ENCODE measurements around the gene SLC5A11. TPM values are rescaled to one million over a fixed set of nuclear protein-coding genes. Genes with fewer than 3 reads are reported as not detected.

Gene SLC5A11, protein sequence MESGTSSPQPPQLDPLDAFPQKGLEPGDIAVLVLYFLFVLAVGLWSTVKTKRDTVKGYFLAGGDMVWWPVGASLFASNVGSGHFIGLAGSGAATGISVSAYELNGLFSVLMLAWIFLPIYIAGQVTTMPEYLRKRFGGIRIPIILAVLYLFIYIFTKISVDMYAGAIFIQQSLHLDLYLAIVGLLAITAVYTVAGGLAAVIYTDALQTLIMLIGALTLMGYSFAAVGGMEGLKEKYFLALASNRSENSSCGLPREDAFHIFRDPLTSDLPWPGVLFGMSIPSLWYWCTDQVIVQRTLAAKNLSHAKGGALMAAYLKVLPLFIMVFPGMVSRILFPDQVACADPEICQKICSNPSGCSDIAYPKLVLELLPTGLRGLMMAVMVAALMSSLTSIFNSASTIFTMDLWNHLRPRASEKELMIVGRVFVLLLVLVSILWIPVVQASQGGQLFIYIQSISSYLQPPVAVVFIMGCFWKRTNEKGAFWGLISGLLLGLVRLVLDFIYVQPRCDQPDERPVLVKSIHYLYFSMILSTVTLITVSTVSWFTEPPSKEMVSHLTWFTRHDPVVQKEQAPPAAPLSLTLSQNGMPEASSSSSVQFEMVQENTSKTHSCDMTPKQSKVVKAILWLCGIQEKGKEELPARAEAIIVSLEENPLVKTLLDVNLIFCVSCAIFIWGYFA
- not detected for total RNA-seq

- no peak within 1 kb of the TSS for H3K27ac ChIP-seq
- TF ChIP-seq CTCF (IDR thresholded peaks at IDR 0.05) = no peak
- H3K27me3 ChIP-seq = no peaks in the 10 kb centered on the region
- DNase-seq (ENCODE audit: low spot score) = peak; percentile 53
- H3K36me3 ChIP-seq = no peaks in the 10 kb centered on the region
- no peaks in the 10 kb centered on the region for H3K4me1 ChIP-seq
- H3K4me3 ChIP-seq = no peak within 1 kb of the TSS
- no peaks in the 10 kb centered on the region for H3K9me3 ChIP-seq
These were observed at the start of gene SLC5A11 for GRCh38 chr16:24845726-24846547. Gene SLC5A11, plus strand, starts transcription at chr16:24845963. Its CDS starts 12,681 bp downstream, at chr16:24858644.

DNA sequence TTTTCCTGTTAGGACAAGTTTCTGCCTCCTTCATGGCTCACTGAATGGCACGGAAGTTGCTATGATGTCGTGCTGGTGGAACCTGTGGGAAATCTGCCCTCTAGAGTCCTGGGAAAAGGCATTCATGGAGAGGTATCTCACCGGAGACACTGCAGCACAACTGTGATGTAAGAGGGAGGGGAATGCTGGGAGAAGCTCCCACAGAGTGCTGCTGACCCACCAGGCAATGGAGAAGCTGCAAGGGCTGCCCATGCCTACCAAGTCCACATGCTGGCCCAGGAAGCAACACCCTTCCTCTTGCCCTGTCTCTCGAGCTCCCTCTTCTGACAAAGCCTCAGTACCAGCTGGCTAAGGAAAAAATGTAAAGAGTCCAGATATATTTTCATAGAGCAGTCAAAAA, 45.2 kb upstream of the SLC5A11 start:
- no peak for DNase-seq (ENCODE audit: low spot score)
- peak in 1 of 2 donors; percentile 17 for TF ChIP-seq CTCF (IDR thresholded peaks at IDR 0.05)
- peaks cover 100% of the 10 kb centered on the region for H3K36me3 ChIP-seq
- H3K27ac ChIP-seq = no peak overlapping the region
- H3K4me1 ChIP-seq = no peaks in the 10 kb centered on the region
- H3K4me3 ChIP-seq = no peak overlapping the region
- H3K9me3 ChIP-seq = no peaks in the 10 kb centered on the region
- no peaks in the 10 kb centered on the region for H3K27me3 ChIP-seq

DNA sequence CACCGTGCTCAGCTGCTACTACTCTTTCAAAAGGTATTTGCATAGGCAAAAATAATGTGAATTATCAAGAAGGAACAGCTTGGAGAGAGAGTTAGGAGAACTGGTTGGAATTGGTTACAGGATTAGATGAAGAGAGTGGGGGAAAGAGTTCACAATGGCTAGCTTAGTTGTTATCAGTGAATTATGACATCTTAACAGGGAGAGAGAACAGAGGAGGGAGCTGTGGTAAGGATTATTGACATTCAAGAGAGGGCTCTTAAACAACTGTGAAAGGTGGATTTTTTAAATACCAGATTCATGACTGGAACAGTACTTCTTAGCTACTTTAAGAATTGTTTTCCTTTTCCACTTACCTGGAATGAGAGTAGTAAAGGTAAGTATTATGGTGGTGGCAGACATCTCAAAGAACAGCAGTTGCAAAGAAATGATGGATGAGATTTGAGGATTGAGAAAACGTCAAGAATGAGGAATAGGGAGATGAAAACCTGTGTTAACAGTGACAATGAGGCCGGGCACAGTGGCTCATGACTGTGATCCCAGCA, 43.9 kb upstream of the SLC5A11 start:
- no peak for TF ChIP-seq CTCF (IDR thresholded peaks at IDR 0.05)
- Histone ChIP-seq H3K4me1 (no peaks in the 10 kb centered on the region), H3K36me3 (peaks cover 100% of the 10 kb centered on the region), H3K27me3 (no peaks in the 10 kb centered on the region), H3K9me3 (no peaks in the 10 kb centered on the region), H3K27ac (no peak overlapping the region), H3K4me3 (no peak overlapping the region)
- no peak for DNase-seq (ENCODE audit: low spot score)

DNA sequence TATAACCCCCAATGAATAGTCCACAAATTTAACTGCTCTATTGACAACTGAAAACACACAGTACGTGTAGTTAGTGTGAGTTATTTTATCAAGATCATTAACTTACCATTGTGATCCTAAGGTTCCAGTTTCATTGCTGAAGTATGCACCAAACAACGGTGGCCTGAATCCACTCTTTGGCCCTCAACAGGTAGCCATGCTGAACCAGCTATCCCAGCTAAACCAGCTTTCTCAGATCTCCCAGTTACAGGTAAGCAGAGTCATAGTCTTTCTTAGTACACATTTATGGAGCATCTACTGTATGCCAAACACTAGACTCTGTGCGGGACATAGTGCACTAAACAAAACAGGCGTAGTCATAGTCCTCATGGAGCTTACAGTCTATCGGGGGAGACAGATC, 40.3 kb upstream of the SLC5A11 start:
- no peak for DNase-seq (ENCODE audit: low spot score)
- no peak for TF ChIP-seq CTCF (IDR thresholded peaks at IDR 0.05)
- Histone ChIP-seq H3K27ac (no peak overlapping the region), H3K27me3 (no peaks in the 10 kb centered on the region), H3K4me1 (no peaks in the 10 kb centered on the region), H3K9me3 (no peaks in the 10 kb centered on the region), H3K4me3 (no peak overlapping the region), H3K36me3 (peaks cover 97% of the 10 kb centered on the region)

DNA sequence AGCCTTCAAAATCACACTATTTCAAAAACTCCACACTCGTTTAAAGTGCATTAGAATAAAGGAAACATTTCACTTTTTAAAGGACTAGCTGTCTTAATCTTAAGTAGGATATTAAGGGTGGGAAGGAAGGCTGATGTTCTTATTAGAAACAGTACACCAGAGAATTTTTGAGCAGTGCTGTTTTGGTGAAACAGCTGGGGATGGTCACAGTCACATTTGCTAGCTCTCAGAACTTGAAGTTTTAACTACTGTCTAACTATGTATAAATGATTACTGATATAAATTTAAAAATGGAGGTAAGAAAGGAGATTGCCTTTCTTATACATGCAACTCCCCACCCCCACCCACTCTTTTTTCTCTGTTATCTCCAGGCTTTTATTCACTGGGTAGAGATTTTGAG, 38.5 kb upstream of the SLC5A11 start:
- no peaks in the 10 kb centered on the region for H3K27me3 ChIP-seq
- H3K4me3 ChIP-seq = no peak overlapping the region
- peaks cover 93% of the 10 kb centered on the region for H3K36me3 ChIP-seq
- no peaks in the 10 kb centered on the region for H3K9me3 ChIP-seq
- TF ChIP-seq CTCF (IDR thresholded peaks at IDR 0.05) = no peak
- no peak overlapping the region for H3K27ac ChIP-seq
- no peaks in the 10 kb centered on the region for H3K4me1 ChIP-seq
- no peak for DNase-seq (ENCODE audit: low spot score)

Measured in right atrium auricular region (tissue), 2 donors.